ENCODE measurements around the gene NLGN3. TPM values are rescaled to one million over a fixed set of nuclear protein-coding genes. Genes with fewer than 3 reads are reported as not detected.

Gene NLGN3
- total RNA-seq, 6 experiments from 2014 or later: 0.12 to 0.25 (median 0.14) TPM; not detected in 1

- Histone ChIP-seq H3K27ac (no peak overlapping the region), H3K27me3 (no peaks in the 10 kb centered on the region), H3K4me1 (no peaks in the 10 kb centered on the region), H3K4me3 (no peak overlapping the region), H3K36me3 (no peaks in the 10 kb centered on the region), H3K9me3 (no peaks in the 10 kb centered on the region)
- DNase-seq: no peak
- intact Hi-C loops (cut with DNase I): no loop called here
- no peak for TF ChIP-seq POLR2A (IDR thresholded peaks at IDR 0.05)
- no peak for TF ChIP-seq CTCF (IDR thresholded peaks at IDR 0.05)
- WGBS (ENCODE audit: insufficient coverage, low coverage, low lambda C conversion rate, missing lambda C conversion rate): 51% methylated on average over 2 of the region's 3 CpGs
- no peak for ATAC-seq
These were observed 15.8 kb downstream of the NLGN3 start for GRCh38 chrX:71160475-71160874.

GRCh38 chrX:71162981-71163380 is 18.3 kb downstream of the NLGN3 start:
- intact Hi-C loops (cut with DNase I): no loop called here
- Histone ChIP-seq H3K9me3 (no peaks in the 10 kb centered on the region), H3K27ac (no peak overlapping the region), H3K36me3 (no peaks in the 10 kb centered on the region), H3K4me1 (no peaks in the 10 kb centered on the region), H3K4me3 (no peak overlapping the region), H3K27me3 (no peaks in the 10 kb centered on the region)
- WGBS (ENCODE audit: insufficient coverage, low coverage, low lambda C conversion rate, missing lambda C conversion rate): 73% methylated on average over 3 of the region's 4 CpGs
- ATAC-seq (no peak), DNase-seq (no peak)
- TF ChIP-seq CTCF (IDR thresholded peaks at IDR 0.05): no peak

GRCh38 chrX:71164071-71164470 is 19.4 kb downstream of the NLGN3 start:
- ATAC-seq (no peak), DNase-seq (no peak)
- WGBS (ENCODE audit: insufficient coverage, low coverage, low lambda C conversion rate, missing lambda C conversion rate): 85% methylated on average over 10 of the region's 12 CpGs
- TF ChIP-seq POLR2A (IDR thresholded peaks at IDR 0.05) (no peak), CTCF (IDR thresholded peaks at IDR 0.05) (no peak)
- Histone ChIP-seq H3K4me1 (no peaks in the 10 kb centered on the region), H3K27ac (no peak overlapping the region), H3K27me3 (no peaks in the 10 kb centered on the region), H3K4me3 (no peak overlapping the region), H3K9me3 (no peaks in the 10 kb centered on the region), H3K36me3 (no peaks in the 10 kb centered on the region)
- intact Hi-C loops (cut with DNase I): no loop called here

- no peak overlapping the region for H3K4me3 ChIP-seq
- TF ChIP-seq CTCF (IDR thresholded peaks at IDR 0.05) (no peak), POLR2A (IDR thresholded peaks at IDR 0.05) (no peak)
- no peaks in the 10 kb centered on the region for H3K9me3 ChIP-seq
- intact Hi-C loops (cut with DNase I): no loop called here
- DNase-seq: no peak
- H3K4me1 ChIP-seq: no peaks in the 10 kb centered on the region
- no peak overlapping the region for H3K27ac ChIP-seq
- no peaks in the 10 kb centered on the region for H3K27me3 ChIP-seq
- ATAC-seq: no peak
- 73% methylated on average over 5 of the region's 6 CpGs for WGBS (ENCODE audit: insufficient coverage, low coverage, low lambda C conversion rate, missing lambda C conversion rate)
- no peaks in the 10 kb centered on the region for H3K36me3 ChIP-seq
These were observed 21.8 kb downstream of the NLGN3 start for GRCh38 chrX:71166461-71166860.
